NCI-H82 (cell line): ENCODE results near the gene PCSK9.
"Not testable (repeated sequence)": the region's sequence is repeated elsewhere in the genome, so short reads cannot be mapped to it uniquely, and the experiment has no call there.

Experiments
- DNase-seq: peaks from one replicate; lab custom pipeline; 2025; lab: John Stamatoyannopoulos, UW

PCSK9 gene

GRCh38 chr1:55079651-55080050 is 40.3 kb downstream of the PCSK9 start:
- no peak for DNase-seq

- DNase-seq = no peak
Observed at GRCh38 chr1:55081188-55081904, 42.0 kb downstream of the PCSK9 start.

DNA sequence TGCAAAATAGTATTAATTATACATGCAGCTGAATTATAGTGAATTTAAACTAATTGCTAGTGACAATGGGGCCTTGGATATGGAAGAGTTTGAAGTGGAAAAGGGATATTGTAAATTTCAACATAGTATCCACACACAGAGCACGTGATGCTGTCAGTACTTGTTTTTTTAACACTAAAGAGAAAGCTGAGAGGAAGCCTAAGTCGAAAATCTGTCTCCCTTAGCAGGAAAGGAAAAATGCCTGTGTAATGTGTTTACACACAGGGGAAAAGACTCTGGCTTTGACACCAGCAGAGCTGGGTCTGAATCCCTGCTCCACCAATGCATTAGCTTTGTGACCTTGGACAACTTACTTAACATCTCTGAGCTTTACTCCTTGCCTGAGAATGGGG is 42.6 kb downstream of the PCSK9 start:
- no peak for DNase-seq

DNA sequence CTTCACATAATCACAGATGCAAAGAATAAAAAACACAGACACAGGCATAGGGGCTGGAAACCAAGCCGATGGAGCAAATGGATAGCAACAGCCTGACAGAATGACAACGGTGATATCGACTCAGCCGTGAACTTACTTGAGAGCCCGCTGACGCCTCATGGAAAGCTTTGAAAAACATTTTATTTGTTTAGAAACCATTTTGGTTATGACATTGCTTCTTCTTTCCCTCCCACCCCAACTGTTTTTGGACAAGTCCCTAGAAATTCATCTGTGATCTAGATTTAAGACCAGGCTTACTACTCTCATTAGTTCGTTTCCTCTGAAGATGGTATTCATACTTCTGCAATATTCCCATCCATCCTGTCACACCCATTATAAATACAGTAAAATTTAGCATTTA is 44.9 kb downstream of the PCSK9 start:
- DNase-seq = no peak

DNA sequence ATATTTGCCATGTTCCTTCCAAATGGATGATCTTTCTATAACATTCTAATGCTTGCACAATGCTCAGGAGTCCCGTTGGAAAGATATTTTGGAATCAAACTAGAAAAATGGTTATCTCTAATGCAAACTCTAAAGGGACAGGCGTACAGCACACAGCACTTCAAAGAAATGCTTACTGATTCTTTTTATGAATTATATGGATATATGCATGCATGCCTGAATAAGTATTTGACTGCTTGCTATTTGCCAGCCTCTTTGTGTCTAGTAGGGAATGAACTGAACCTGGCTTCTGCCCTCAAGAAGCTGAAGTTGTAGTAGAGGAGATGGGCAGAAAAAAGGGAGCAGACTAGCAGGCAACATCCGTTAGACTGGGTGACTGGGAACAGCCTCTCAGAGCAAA is 48.1 kb downstream of the PCSK9 start:
- DNase-seq = no peak

DNA sequence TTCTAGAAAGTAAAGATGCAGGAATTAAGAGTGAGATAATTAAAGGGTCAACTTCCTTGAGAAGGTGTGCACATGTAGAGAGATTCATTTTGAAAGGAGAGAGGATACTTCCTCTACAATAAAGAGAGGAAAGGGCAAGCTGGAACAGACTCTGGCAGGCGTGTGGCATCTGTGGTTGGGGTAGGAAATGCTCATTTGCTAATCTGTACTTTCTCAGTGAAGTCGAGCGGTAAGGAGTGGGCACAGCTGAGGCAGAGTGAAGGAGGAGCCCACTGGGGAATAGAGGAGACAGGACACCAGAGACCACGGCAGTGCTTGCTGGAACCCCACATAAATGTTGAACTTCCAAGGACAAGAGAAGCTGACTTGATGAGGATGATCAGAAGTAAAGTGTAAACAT is 49.1 kb downstream of the PCSK9 start:
- no peak for DNase-seq

- no peak for DNase-seq
Observed at GRCh38 chr1:55089683-55090082, 50.3 kb downstream of the PCSK9 start.

DNA sequence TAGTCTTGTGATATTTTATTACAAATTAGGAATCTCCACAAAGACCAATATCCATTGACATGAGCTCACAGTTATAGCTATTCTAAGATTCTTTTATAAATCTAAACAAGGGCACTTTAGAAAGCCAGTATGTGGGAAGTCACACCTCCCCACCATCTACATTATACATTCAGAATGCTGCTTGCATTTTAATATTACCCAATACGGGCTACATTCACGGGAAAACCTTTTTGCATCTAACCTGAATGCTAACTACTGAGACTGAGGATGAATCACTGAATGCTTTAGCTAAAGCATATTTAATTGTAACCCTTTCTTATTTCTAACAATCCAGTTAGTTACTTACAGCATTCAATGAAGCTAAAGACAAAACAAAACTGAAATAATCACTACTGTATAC is 53.1 kb downstream of the PCSK9 start:
- DNase-seq = no peak

GRCh38 chr1:55095095-55095494 is 55.7 kb downstream of the PCSK9 start:
- DNase-seq = no peak

GRCh38 chr1:55103891-55104290 is 64.5 kb downstream of the PCSK9 start:
- no peak for DNase-seq

GRCh38 chr1:55107101-55107500 is 67.8 kb downstream of the PCSK9 start:
- DNase-seq = no peak

DNA sequence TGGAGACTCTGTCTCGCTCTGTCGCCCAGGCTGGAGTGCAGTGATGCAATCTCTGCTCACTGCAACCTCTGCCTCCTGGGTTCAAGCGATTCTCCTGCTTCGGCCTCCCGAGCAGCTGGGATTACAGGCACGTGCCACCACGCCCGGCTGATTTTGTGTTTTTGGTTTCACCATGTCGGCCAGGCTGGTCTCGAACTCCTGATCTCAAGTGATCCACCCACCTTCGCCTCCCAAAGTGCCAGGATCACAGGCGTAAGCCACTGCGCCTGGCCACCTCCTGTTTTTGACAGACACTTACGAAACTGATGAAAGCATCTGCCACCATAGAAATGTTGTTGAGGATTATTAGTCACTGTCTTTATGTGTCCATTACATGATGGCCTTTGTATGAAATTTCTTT is 69.7 kb downstream of the PCSK9 start:
- DNase-seq = not testable (repeated sequence)
